Smooth muscle cell (in vitro differentiated cells): ENCODE results near the gene HK2. TPM values are rescaled to one million over a fixed set of nuclear protein-coding genes. Genes with fewer than 3 reads are reported as not detected.
A peak's percentile ranks its signal among the peaks of the same experiment; 100 is the strongest.
"Not testable (repeated sequence)": the region's sequence is repeated elsewhere in the genome, so short reads cannot be mapped to it uniquely, and the experiment has no call there.

Source experiments
- DNase-seq: peaks from one replicate; lab custom pipeline; 2025; ENCODE audit not compliant: unreplicated experiment; lab: John Stamatoyannopoulos, UW
- H2AFZ ChIP-seq: fragments of 200-600 bp; sonication (generic); 2 replicates; pipeline ENCODE4 v1.6.0; 2016; ENCODE audit warnings: antibody characterized with exemption, low read depth, mild to moderate bottlenecking
- H3F3A ChIP-seq: fragments of 200-600 bp; sonication (generic); 2 replicates; pipeline ENCODE4 v1.6.0; 2017; ENCODE audit warnings: antibody characterized with exemption, low read depth
- H3K27ac ChIP-seq: fragments of 200-600 bp; sonication (generic); 2 replicates; pipeline ENCODE4 v1.5.1; 2016; ENCODE audit warnings: low read depth, mild to moderate bottlenecking
- H3K27me3 ChIP-seq: fragments of 200-600 bp; sonication (generic); 2 replicates; pipeline ENCODE4 v1.6.1; 2016; ENCODE audit warnings: low read depth, mild to moderate bottlenecking
- H3K36me3 ChIP-seq: fragments of 200-600 bp; sonication (generic); 2 replicates; pipeline ENCODE4 v1.5.1; 2016; ENCODE audit warnings: low read depth
- H3K4me1 ChIP-seq: fragments of 200-600 bp; sonication (generic); 2 replicates; pipeline ENCODE4 v1.5.1; 2016; ENCODE audit warnings: low read depth
- H3K4me2 ChIP-seq: fragments of 200-600 bp; sonication (generic); 2 replicates; pipeline ENCODE4 v1.6.0; 2016; ENCODE audit warnings: mild to moderate bottlenecking
- H3K4me3 ChIP-seq: fragments of 200-600 bp; sonication (generic); 2 replicates; pipeline ENCODE4 v1.5.1; 2016; ENCODE audit warnings: mild to moderate bottlenecking
- H3K79me2 ChIP-seq: fragments of 200-600 bp; sonication (generic); 2 replicates; pipeline ENCODE4 v1.6.0; 2016; ENCODE audit warnings: low read depth, mild to moderate bottlenecking
- H3K9ac ChIP-seq: fragments of 200-600 bp; sonication (generic); 2 replicates; pipeline ENCODE4 v1.6.0; 2016; ENCODE audit warnings: low read depth
- H3K9me3 ChIP-seq: fragments of 200-600 bp; sonication (generic); replicated peaks from 2 replicates; pipeline ENCODE4 v1.5.1; 2016; ENCODE audit warnings: low read depth
- H4K20me1 ChIP-seq: fragments of 200-600 bp; sonication (generic); 2 replicates; pipeline ENCODE4 v1.6.0; 2016; ENCODE audit warnings: low read depth
- CTCF ChIP-seq: fragments of 200-600 bp; sonication (generic); IDR thresholded peaks from 2 replicates; pipeline ENCODE4 v1.5.1; 2017; ENCODE audit warnings: borderline replicate concordance, mild to moderate bottlenecking, antibody characterized with exemption; ENCODE audit not compliant: insufficient read depth, poor library complexity, severe bottlenecking
- WGBS: methylation state at CpG from one replicate; pipeline ENCODE4 v1.1.7; 2016; ENCODE audit warnings: low lambda C conversion rate; 5-methylcytosine and 5-hydroxymethylcytosine counted together
- polyA plus RNA-seq: library from polyadenylated mRNA; unstranded; fragments of >200 nt; fragmentation: Nextera tagmentation; extraction: Ambion mirVana; gene quantifications from 2 replicates; pipeline ENCODE4 v1.2.1, GENCODE V29; 2016
- total RNA-seq: library from RNA; depleted of rRNA; stranded (reverse); fragments of >200 nt; gene quantifications from 2 replicates; pipeline ENCODE4 v1.2.3, GENCODE V29; 2014

Gene HK2
- 31.5 and 38.0 TPM in 2 replicates for total RNA-seq
- polyA plus RNA-seq = 20.3 and 23.2 TPM in 2 replicates

DNA sequence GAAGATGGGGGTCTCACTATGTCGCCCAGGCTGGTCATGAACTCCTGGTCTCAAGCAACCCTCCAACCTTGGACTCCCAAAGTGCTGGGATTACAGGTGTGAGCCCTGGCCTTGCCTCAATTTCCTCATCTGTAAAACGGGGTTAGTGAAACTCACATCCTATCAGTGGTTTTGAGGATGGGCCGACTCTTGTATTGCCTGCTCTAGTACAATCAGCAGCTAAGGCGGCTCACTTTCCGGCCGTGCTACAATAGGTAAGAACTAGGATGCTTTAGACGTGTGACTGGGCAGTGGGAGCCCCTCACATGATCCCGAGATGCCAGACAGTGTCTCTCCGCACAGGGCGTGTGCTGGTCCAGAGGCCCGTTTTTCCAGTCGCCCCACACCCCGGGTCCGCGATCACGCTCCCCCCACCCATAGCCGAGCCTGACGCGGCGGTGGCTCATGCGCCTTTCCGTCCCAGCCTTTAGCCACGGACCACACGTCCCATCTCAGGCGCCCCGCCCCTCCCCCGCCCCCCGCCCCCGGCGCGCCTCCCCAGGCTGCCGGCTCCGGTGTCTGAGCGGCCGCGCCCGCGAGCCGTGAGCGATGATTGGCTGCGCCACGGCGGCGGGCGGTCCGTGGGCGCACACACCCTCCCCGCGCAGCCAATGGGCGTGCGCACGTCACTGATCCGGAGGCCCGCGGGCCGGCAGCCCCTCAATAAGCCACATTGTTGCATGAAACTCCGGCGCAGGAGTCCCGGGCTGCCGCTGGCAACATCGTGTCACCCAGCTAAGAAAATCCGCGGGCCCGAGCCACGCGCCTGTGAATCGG, at the start of gene HK2:
TSS of gene HK2 (plus strand) at position 710 of the 816 bp plus-strand sequence. CDS start 454 bp downstream, outside the sequence.
- Histone ChIP-seq H3K4me1 (peaks cover 13% of the 10 kb centered on the region), H3K79me2 (peaks cover 39% of the 10 kb centered on the region), H3K4me3 (peak within 1 kb of the TSS; percentile 89), H3K36me3 (no peaks in the 10 kb centered on the region), H3K27ac (peak within 1 kb of the TSS; percentile 65), H3F3A (no peaks in the 10 kb centered on the region), H3K9ac (peak within 1 kb of the TSS; percentile 65), H3K9me3 (no peaks in the 10 kb centered on the region), H3K4me2 (peak within 1 kb of the TSS; percentile 96), H4K20me1 (peaks cover 40% of the 10 kb centered on the region), H3K27me3 (no peaks in the 10 kb centered on the region), H2AFZ (peak within 1 kb of the TSS; percentile 16)
- DNase-seq = peak; percentile 73
- TF ChIP-seq CTCF = no peak
- whole genome bisulfite sequencing = 6% methylated on average over 49 of the region's 67 CpGs

GRCh38 chr2:74789271-74789670, 44.7 kb upstream of the HK2 start:
- H3K27ac ChIP-seq = no peak overlapping the region
- H3K36me3 ChIP-seq = no peaks in the 10 kb centered on the region
- no peaks in the 10 kb centered on the region for H3K4me1 ChIP-seq
- no peak for TF ChIP-seq CTCF
- H3K9me3 ChIP-seq = peaks cover 4% of the 10 kb centered on the region
- no peak overlapping the region for H3K4me3 ChIP-seq
- H3K79me2 ChIP-seq = no peaks in the 10 kb centered on the region
- no peak overlapping the region for H3K9ac ChIP-seq
- H2AFZ ChIP-seq = no peak overlapping the region
- no peak for DNase-seq
- H3F3A ChIP-seq = no peaks in the 10 kb centered on the region
- no peaks in the 10 kb centered on the region for H4K20me1 ChIP-seq
- no peak overlapping the region for H3K4me2 ChIP-seq
- no peaks in the 10 kb centered on the region for H3K27me3 ChIP-seq
- WGBS = 94% methylated on average over 2 of the region's 2 CpGs

DNA sequence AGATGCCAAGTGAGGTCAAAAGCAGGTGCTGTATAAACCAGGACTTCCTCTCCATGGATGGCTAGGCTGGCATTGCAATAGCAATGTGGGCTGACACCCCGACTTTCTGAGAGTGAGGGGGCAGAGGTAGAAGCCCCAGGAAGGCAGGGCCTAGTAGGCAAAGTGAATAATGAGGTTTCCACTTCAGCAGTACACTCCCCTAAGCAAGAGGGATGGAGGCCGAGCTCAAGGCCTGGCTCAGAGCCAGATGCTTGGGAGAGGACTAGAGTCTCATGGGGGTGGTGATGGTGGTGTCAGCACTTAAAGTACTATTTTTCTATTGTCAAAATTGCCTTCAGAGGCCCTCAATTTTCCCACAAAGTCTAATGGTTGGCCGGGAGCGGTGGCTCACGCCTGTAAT, 41.6 kb upstream of the HK2 start:
- Histone ChIP-seq H3K4me3 (no peak overlapping the region), H3K4me1 (no peaks in the 10 kb centered on the region), H3K4me2 (no peak overlapping the region), H3K9me3 (no peaks in the 10 kb centered on the region), H4K20me1 (no peaks in the 10 kb centered on the region), H3K36me3 (no peaks in the 10 kb centered on the region), H3K27me3 (no peaks in the 10 kb centered on the region), H3K9ac (no peak overlapping the region), H3K27ac (no peak overlapping the region), H3K79me2 (no peaks in the 10 kb centered on the region), H3F3A (no peaks in the 10 kb centered on the region), H2AFZ (no peak overlapping the region)
- WGBS = 93% methylated on average over 5 of the region's 5 CpGs
- no peak for TF ChIP-seq CTCF
- no peak for DNase-seq

GRCh38 chr2:74794878-74795277, 39.0 kb upstream of the HK2 start:
- H4K20me1 ChIP-seq, H3K79me2 ChIP-seq, H3F3A ChIP-seq, DNase-seq, H3K4me2 ChIP-seq, H2AFZ ChIP-seq, H3K9me3 ChIP-seq, H3K36me3 ChIP-seq, H3K4me3 ChIP-seq, H3K27ac ChIP-seq, H3K4me1 ChIP-seq, H3K9ac ChIP-seq, H3K27me3 ChIP-seq: not testable (repeated sequence)
- WGBS = 60% methylated on average over 1 of the region's 2 CpGs
